Measurements from ENCODE around the gene WNT3A. TPM values are rescaled to one million over a fixed set of nuclear protein-coding genes. Genes with fewer than 3 reads are reported as not detected.

The WNT3A gene
- polyA plus RNA-seq, 3 donors: not detected

DNA sequence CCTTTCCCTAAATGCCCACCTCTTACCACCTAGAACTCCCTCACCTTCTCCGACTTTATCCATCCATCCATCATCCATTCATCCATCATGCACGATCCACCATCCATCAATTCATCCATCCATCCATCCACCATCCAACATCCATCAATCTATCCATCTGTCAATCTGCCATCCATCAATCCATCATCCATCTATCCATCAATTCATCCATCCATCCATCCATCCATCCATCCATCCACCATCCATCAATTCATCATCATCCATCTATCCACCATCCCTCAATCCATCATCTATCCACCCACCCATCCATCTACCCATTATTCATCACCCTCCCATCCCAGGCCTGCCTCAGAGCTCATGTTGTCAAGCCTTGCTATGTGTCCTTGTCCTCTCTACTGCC lies 34.5 kb downstream of the WNT3A start:
- no peak overlapping the region for H3K4me2 ChIP-seq (replicated peaks; ENCODE audit: extremely low read depth, low read length, poor library complexity, severe bottlenecking)
- DNase-seq: no peak
- H3K27me3 Mint-ChIP-seq (ENCODE audit: low read depth in 3 of 3): peaks cover 32 to 42% (median 38%) of the 10 kb centered on the region in 3 donors
- intact Hi-C loops (cut with micrococcal nuclease): no loop called here
- H3K4me3 Mint-ChIP-seq: no peak overlapping the region
- peaks cover 0 to 7% of the 10 kb centered on the region in 2 donors for H3K9me3 ChIP-seq (replicated peaks in 1 of 2; ENCODE audit: control insufficient read depth in 1 of 2, insufficient read depth in 1 of 2, low read length in 2 of 2)
- no peak overlapping the region for H3K9ac ChIP-seq (ENCODE audit: insufficient read depth, low read length, poor library complexity, severe bottlenecking)
- no peak overlapping the region for H2AFZ ChIP-seq (ENCODE audit: insufficient read depth, low read depth, low read length, poor library complexity, severe bottlenecking)
- H3K36me3 Mint-ChIP-seq: no peaks in the 10 kb centered on the region
- TF ChIP-seq, protein P1, sequence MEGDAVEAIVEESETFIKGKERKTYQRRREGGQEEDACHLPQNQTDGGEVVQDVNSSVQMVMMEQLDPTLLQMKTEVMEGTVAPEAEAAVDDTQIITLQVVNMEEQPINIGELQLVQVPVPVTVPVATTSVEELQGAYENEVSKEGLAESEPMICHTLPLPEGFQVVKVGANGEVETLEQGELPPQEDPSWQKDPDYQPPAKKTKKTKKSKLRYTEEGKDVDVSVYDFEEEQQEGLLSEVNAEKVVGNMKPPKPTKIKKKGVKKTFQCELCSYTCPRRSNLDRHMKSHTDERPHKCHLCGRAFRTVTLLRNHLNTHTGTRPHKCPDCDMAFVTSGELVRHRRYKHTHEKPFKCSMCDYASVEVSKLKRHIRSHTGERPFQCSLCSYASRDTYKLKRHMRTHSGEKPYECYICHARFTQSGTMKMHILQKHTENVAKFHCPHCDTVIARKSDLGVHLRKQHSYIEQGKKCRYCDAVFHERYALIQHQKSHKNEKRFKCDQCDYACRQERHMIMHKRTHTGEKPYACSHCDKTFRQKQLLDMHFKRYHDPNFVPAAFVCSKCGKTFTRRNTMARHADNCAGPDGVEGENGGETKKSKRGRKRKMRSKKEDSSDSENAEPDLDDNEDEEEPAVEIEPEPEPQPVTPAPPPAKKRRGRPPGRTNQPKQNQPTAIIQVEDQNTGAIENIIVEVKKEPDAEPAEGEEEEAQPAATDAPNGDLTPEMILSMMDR (IDR thresholded peaks at IDR 0.05): no peak
- H3K27ac Mint-ChIP-seq: no peak overlapping the region
- no peak overlapping the region for H3K27ac ChIP-seq (ENCODE audit: low read depth in 1 of 2, low read length in 2 of 2)
- WGBS (ENCODE audit: insufficient coverage): 86% methylated on average over 2 of the region's 2 CpGs
- H3K4me1 ChIP-seq (ENCODE audit: control insufficient read depth in 1 of 2, insufficient read depth in 2 of 2, low read length in 2 of 2): no peaks in the 10 kb centered on the region
- no peaks in the 10 kb centered on the region for H3K79me2 ChIP-seq (ENCODE audit: insufficient read depth, low read length)
- H3K9me3 Mint-ChIP-seq: peaks cover 0 to 5% (median 2%) of the 10 kb centered on the region in 7 donors
- H4K20me1 ChIP-seq (ENCODE audit: insufficient read depth, low read length): no peaks in the 10 kb centered on the region
- H3K4me1 Mint-ChIP-seq: no peaks in the 10 kb centered on the region
- H3K4me3 ChIP-seq (replicated peaks in 1 of 3; ENCODE audit: low read depth in 2 of 3, low read length in 3 of 3): no peak overlapping the region
- H3K27me3 ChIP-seq (ENCODE audit: control insufficient read depth in 2 of 2, insufficient read depth in 2 of 2, low read length in 2 of 2): peaks cover 11 to 37% of the 10 kb centered on the region in 2 donors
- H3K36me3 ChIP-seq (replicated peaks in 1 of 2; ENCODE audit: control insufficient read depth in 1 of 2, insufficient read depth in 2 of 2, low read length in 2 of 2): no peaks in the 10 kb centered on the region

DNA sequence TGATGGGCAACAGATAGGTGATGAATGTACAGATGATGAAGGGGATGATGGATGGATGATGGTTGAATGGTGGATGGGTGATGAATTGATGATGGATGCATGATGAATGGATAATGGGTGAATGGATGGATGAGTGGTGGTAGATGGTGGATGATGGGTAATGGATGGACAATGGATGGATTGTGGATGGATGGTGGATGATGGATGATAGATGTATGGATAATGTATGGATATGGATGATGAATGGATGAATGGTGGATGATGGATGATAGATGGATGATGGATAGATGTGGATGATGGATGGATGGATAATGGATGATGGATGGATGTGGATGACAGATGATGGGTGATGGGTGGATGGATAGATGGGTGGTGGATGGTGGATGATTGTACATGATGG lies 35.7 kb downstream of the WNT3A start:
- Histone ChIP-seq H3K27ac (ENCODE audit: low read depth in 1 of 2, low read length in 2 of 2) (no peak overlapping the region), H3K36me3 (replicated peaks in 1 of 2; ENCODE audit: control insufficient read depth in 1 of 2, insufficient read depth in 2 of 2, low read length in 2 of 2) (no peaks in the 10 kb centered on the region), H3K27me3 (ENCODE audit: control insufficient read depth in 2 of 2, insufficient read depth in 2 of 2, low read length in 2 of 2) (peaks cover 7 to 25% of the 10 kb centered on the region in 2 donors), H3K9ac (ENCODE audit: insufficient read depth, low read length, poor library complexity, severe bottlenecking) (no peak overlapping the region), H4K20me1 (ENCODE audit: insufficient read depth, low read length) (no peaks in the 10 kb centered on the region), H3K4me3 (replicated peaks in 1 of 3; ENCODE audit: low read depth in 2 of 3, low read length in 3 of 3) (no peak overlapping the region), H2AFZ (ENCODE audit: insufficient read depth, low read depth, low read length, poor library complexity, severe bottlenecking) (no peak overlapping the region), H3K79me2 (ENCODE audit: insufficient read depth, low read length) (no peaks in the 10 kb centered on the region), H3K4me1 (ENCODE audit: control insufficient read depth in 1 of 2, insufficient read depth in 2 of 2, low read length in 2 of 2) (no peaks in the 10 kb centered on the region), H3K4me2 (replicated peaks; ENCODE audit: extremely low read depth, low read length, poor library complexity, severe bottlenecking) (no peak overlapping the region), H3K9me3 (replicated peaks in 1 of 2; ENCODE audit: control insufficient read depth in 1 of 2, insufficient read depth in 1 of 2, low read length in 2 of 2) (peaks cover 0 to 7% of the 10 kb centered on the region in 2 donors)
- Mint-ChIP-seq H3K27ac (no peak overlapping the region), H3K27me3 (ENCODE audit: low read depth in 3 of 3) (peaks cover 20 to 32% (median 26%) of the 10 kb centered on the region in 3 donors), H3K4me1 (no peaks in the 10 kb centered on the region), H3K4me3 (no peak overlapping the region), H3K36me3 (no peaks in the 10 kb centered on the region), H3K9me3 (peaks cover 0 to 6% (median 0%) of the 10 kb centered on the region in 7 donors)
- DNase-seq: no peak
- TF ChIP-seq, protein P1 (IDR thresholded peaks at IDR 0.05): no peak
- intact Hi-C loops (cut with micrococcal nuclease): no loop called here
